Limb (tissue), 2 donors: Measurements from ENCODE around the gene MPP3.
"Not testable (repeated sequence)": the region's sequence is repeated elsewhere in the genome, so short reads cannot be mapped to it uniquely, and the experiment has no call there.

ENCODE experiments used
- DNase-seq, 2 donors: peaks; one replicate each; pipeline ENCODE4 v3.0.0-alpha.2; 2016; ENCODE audit errors: extremely low spot score in 2 of 2

MPP3 gene

GRCh38 chr17:43808076-43808475, 24.9 kb downstream of the MPP3 start:
- DNase-seq: no peak

GRCh38 chr17:43805117-43805516, 27.8 kb downstream of the MPP3 start:
- no peak for DNase-seq

- DNase-seq: no peak
Observed at GRCh38 chr17:43803758-43804157, 29.2 kb downstream of the MPP3 start.

GRCh38 chr17:43801844-43802243, 31.1 kb downstream of the MPP3 start:
- no peak for DNase-seq

- no peak for DNase-seq
Observed at GRCh38 chr17:43800736-43801135, 32.2 kb downstream of the MPP3 start.

GRCh38 chr17:43799047-43799446, 33.9 kb downstream of the MPP3 start:
- DNase-seq: no peak

GRCh38 chr17:43798024-43798423, 34.9 kb downstream of the MPP3 start:
- not testable (repeated sequence) for DNase-seq

- not testable (repeated sequence) for DNase-seq
Observed at GRCh38 chr17:43792668-43793067, 40.3 kb downstream of the MPP3 start.

- peak in 1 of 2 donors; percentile 56 for DNase-seq
Observed at GRCh38 chr17:43791589-43791988, 41.4 kb downstream of the MPP3 start.

- DNase-seq: no peak
Observed at GRCh38 chr17:43790311-43790940, 42.5 kb downstream of the MPP3 start.

GRCh38 chr17:43789482-43789881, 43.5 kb downstream of the MPP3 start:
- no peak for DNase-seq

- DNase-seq: no peak
Observed at GRCh38 chr17:43788540-43788939, 44.4 kb downstream of the MPP3 start.

GRCh38 chr17:43787728-43788127, 45.2 kb downstream of the MPP3 start:
- DNase-seq: no peak

GRCh38 chr17:43784628-43785101, 48.3 kb downstream of the MPP3 start:
- peak in 1 of 2 donors; percentile 30 for DNase-seq

GRCh38 chr17:43784068-43784467, 48.9 kb downstream of the MPP3 start:
- no peak for DNase-seq

GRCh38 chr17:43782913-43783680, 49.8 kb downstream of the MPP3 start:
- no peak for DNase-seq

- peak in 1 of 2 donors; percentile 26 for DNase-seq
Observed at GRCh38 chr17:43780135-43780534, 52.8 kb downstream of the MPP3 start, which contains the start of gene CFAP97D1. Gene CFAP97D1 (plus strand): TSS chr17:43780435. CDS start chr17:43780463, 28 bp downstream.

- DNase-seq: peak in 1 of 2 donors; percentile 29
Observed at GRCh38 chr17:43779145-43780125, 53.5 kb downstream of the MPP3 start.

GRCh38 chr17:43778337-43779144, 54.4 kb downstream of the MPP3 start, which contains the start of gene DUSP3:
Gene DUSP3 (minus strand): TSS chr17:43778977. CDS start chr17:43778924, 53 bp downstream.
- DNase-seq: peak; percentile 86 to 95
